A673 (cell line): Measurements from ENCODE around the gene KIAA0753. TPM values are rescaled to one million over a fixed set of nuclear protein-coding genes. Genes with fewer than 3 reads are reported as not detected.

Experiments used
- BruUV-seq: library from RNA; stranded (reverse); fragments of 400-500 nt; replicated peaks from 2 replicates; lab custom pipeline; 2021; lab: Mats Ljungman, UMichigan
- CTCF ChIA-PET: fragments of 300-600 bp; sonication (Branson Sonifier 250); formaldehyde crosslinking; loops from one replicate; lab custom pipeline; 2022; ENCODE audit warnings: antibody characterized with exemption; lab: Charles Lee
- POLR2A ChIA-PET: fragments of 300-600 bp; sonication (Branson Sonifier 250); formaldehyde crosslinking; loops from one replicate; lab custom pipeline; 2022; ENCODE audit warnings: antibody characterized with exemption; ENCODE audit not compliant: low non-redundant PET; lab: Charles Lee
- DNase-seq: peaks from one replicate; pipeline ENCODE4 v3.0.0-alpha.2; 2015; ENCODE audit warnings: low spot score
- H3K27ac ChIP-seq: fragments of 200-600 bp; sonication (generic); 2 replicates; pipeline ENCODE4 v1.5.1; 2016; ENCODE audit warnings: mixed run types, low read depth, mild to moderate bottlenecking, mixed read lengths, antibody characterized with exemption, low read length; ENCODE audit not compliant: poor library complexity, severe bottlenecking
- H3K27me3 ChIP-seq: fragments of 200-600 bp; sonication (generic); replicated peaks from 2 replicates; pipeline ENCODE4 v1.6.1; 2017; ENCODE audit warnings: mixed run types, low read depth, mild to moderate bottlenecking, mixed read lengths, antibody characterized with exemption, low read length; ENCODE audit not compliant: insufficient read depth, poor library complexity
- H3K36me3 ChIP-seq: fragments of 200-600 bp; sonication (generic); 2 replicates; pipeline ENCODE4 v1.6.1; 2016; ENCODE audit warnings: mixed run types, mild to moderate bottlenecking, mixed read lengths, antibody characterized with exemption, low read length; ENCODE audit not compliant: insufficient read depth, poor library complexity, severe bottlenecking
- H3K4me1 ChIP-seq: fragments of 200-600 bp; sonication (generic); 2 replicates; pipeline ENCODE4 v1.6.1; 2017; ENCODE audit warnings: mixed run types, mild to moderate bottlenecking, mixed read lengths, antibody characterized with exemption, low read length; ENCODE audit not compliant: insufficient read depth, poor library complexity, severe bottlenecking
- H3K4me3 ChIP-seq: fragments of 200-600 bp; sonication (generic); 2 replicates; pipeline ENCODE4 v1.5.1; 2016; ENCODE audit warnings: low read depth, mixed run types, mild to moderate bottlenecking, mixed read lengths, low read length; ENCODE audit not compliant: poor library complexity, severe bottlenecking
- H3K9me3 ChIP-seq: fragments of 200-600 bp; sonication (generic); 2 replicates; pipeline ENCODE4 v1.6.1; 2016; ENCODE audit warnings: mixed run types, low read depth, mild to moderate bottlenecking, mixed read lengths, antibody characterized with exemption, low read length; ENCODE audit not compliant: poor library complexity, severe bottlenecking
- CTCF ChIP-seq: fragments of 300-800, 200-600 bp; sonication (generic); conservative IDR thresholded peaks from 2 replicates; pipeline ENCODE4 v1.5.1; 2017; ENCODE audit warnings: low read depth, mild to moderate bottlenecking, antibody characterized with exemption, low read length, moderate library complexity, mixed read lengths
- EZH2 ChIP-seq: fragments of 200-600 bp; sonication (generic); IDR thresholded peaks from 2 replicates; pipeline ENCODE4 v1.6.1; 2017; ENCODE audit warnings: borderline replicate concordance, low read depth, mild to moderate bottlenecking, mixed read lengths, antibody characterized with exemption, low read length; ENCODE audit not compliant: poor library complexity, severe bottlenecking
- intact Hi-C: fragments of 100-400 bp; cut with micrococcal nuclease; formaldehyde crosslinking; loops from one replicate; pipeline ENCODE4 v1.10.0; 2022; ENCODE audit not compliant: unreplicated experiment
- total RNA-seq: library from RNA; stranded (reverse); gene quantifications from 2 replicates; pipeline ENCODE4 v1.2.3, GENCODE V29; 2021

Gene KIAA0753
- total RNA-seq, 1 experiment from 2014 or later, result 41.2 TPM

- TF ChIP-seq EZH2, result no peak
- no peak for TF ChIP-seq CTCF
- Histone ChIP-seq H3K27me3 (no peaks in the 10 kb centered on the region), H3K9me3 (no peaks in the 10 kb centered on the region), H3K36me3 (peaks cover 78% of the 10 kb centered on the region), H3K4me1 (no peaks in the 10 kb centered on the region), H3K27ac (no peak overlapping the region), H3K4me3 (no peak overlapping the region)
- ChIA-PET POLR2A (no interaction called here), CTCF (no interaction called here)
- BruUV-seq, result no TSS peak
- no peak for DNase-seq
- intact Hi-C loops, result no loop called here
Measured at GRCh38 chr17:6591599-6592158, 48.8 kb downstream of the KIAA0753 start.

- Histone ChIP-seq H3K36me3 (peaks cover 78% of the 10 kb centered on the region), H3K9me3 (no peaks in the 10 kb centered on the region), H3K27me3 (no peaks in the 10 kb centered on the region), H3K27ac (no peak overlapping the region), H3K4me3 (no peak overlapping the region), H3K4me1 (no peaks in the 10 kb centered on the region)
- ChIA-PET CTCF (no interaction called here), POLR2A (no interaction called here)
- intact Hi-C loops, result no loop called here
- no TSS peak for BruUV-seq
- TF ChIP-seq EZH2 (no peak), CTCF (no peak)
- DNase-seq, result no peak
Measured at GRCh38 chr17:6589266-6589946, 51.1 kb downstream of the KIAA0753 start.

- CTCF ChIA-PET, result no interaction called here
- Histone ChIP-seq H3K27me3 (no peaks in the 10 kb centered on the region), H3K4me1 (no peaks in the 10 kb centered on the region), H3K36me3 (peaks cover 79% of the 10 kb centered on the region), H3K4me3 (no peak overlapping the region), H3K27ac (no peak overlapping the region), H3K9me3 (no peaks in the 10 kb centered on the region)
- intact Hi-C loops, result no loop called here
- BruUV-seq, result no TSS peak
- TF ChIP-seq CTCF (no peak), EZH2 (no peak)
- POLR2A ChIA-PET, result no interaction called here
- no peak for DNase-seq
Measured at GRCh38 chr17:6588165-6588564, 52.3 kb downstream of the KIAA0753 start.
